Smooth muscle cell of the umbilical artery (primary cell): ENCODE results near the gene KRT20. TPM values are rescaled to one million over a fixed set of nuclear protein-coding genes. Genes with fewer than 3 reads are reported as not detected.

Experiments used
- total RNA-seq: library from RNA; depleted of rRNA; stranded (reverse); fragments of >200 nt; gene quantifications from 2 replicates; pipeline ENCODE4 v1.2.3, GENCODE V29; 2014

KRT20 gene, protein sequence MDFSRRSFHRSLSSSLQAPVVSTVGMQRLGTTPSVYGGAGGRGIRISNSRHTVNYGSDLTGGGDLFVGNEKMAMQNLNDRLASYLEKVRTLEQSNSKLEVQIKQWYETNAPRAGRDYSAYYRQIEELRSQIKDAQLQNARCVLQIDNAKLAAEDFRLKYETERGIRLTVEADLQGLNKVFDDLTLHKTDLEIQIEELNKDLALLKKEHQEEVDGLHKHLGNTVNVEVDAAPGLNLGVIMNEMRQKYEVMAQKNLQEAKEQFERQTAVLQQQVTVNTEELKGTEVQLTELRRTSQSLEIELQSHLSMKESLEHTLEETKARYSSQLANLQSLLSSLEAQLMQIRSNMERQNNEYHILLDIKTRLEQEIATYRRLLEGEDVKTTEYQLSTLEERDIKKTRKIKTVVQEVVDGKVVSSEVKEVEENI
- not detected in 2 replicates for total RNA-seq

DNA sequence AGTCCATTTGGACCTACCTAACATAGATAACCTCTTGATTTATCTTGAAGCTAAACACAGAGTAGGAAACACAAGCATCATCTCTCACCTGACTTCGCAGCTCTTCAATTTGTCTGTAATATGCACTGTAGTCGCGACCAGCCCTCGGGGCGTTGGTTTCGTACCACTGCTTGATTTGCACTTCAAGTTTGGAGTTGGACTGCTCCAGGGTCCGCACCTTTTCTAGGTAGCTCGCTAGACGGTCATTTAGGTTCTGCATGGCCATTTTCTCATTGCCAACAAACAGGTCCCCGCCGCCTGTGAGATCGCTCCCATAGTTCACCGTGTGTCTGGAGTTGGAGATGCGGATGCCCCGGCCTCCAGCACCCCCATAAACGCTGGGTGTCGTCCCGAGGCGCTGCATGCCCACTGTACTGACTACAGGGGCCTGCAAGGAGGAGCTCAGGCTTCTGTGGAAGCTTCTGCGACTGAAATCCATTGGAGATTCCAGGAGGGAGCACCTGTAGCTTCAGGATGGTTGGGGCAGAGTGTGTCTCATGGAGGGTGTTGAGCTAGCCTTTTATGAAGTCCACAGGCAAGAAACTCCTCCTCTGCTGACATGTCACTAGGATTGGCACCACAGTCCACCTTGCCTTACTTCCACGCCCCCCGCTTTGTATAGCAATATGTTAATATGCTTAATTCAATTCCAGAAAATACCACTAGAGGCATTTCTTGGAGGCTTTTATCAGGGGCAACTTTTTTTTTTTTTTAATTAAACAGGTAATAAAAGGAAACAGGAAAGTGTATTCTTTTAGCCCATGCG, at the start of gene KRT20:
Gene KRT20 (minus strand): TSS at position 535 of the 805 bp plus-strand sequence. CDS start 57 bp downstream, at position 478.

DNA sequence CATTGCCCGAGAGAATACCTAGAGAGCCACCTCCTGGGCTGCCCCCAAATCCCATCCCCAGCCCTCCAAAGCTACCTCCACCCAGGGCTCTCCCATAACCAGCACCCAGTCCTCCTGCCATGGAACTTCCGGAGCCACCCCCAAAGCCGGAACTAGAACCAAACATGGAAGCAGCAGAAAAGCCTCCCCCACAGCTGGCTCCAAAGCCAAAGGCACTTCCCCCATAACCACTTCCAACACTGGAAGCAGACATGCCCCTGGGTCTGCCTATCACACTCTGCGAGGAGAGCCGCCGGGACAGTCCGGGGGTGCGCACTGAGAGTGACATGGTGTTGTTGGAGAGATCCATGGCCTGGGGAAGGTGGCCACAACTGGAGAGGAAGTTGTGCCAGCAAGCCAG, 18.2 kb downstream of the KRT20 start, which contains the start of gene KRT12:
Gene KRT12 (minus strand): TSS at position 386 of the 400 bp plus-strand sequence. CDS start 37 bp downstream, at position 349.

Other genes starting within 250 kb of the KRT20 start
- gene SMARCE1, start 237.4 kb downstream of the KRT20 start, total RNA-seq: 48.7 and 74.5 TPM in 2 replicates
- not detected in 2 replicates for gene KRT222, start 220.1 kb downstream of the KRT20 start, total RNA-seq
- gene KRT24, start 181.5 kb downstream of the KRT20 start, total RNA-seq: not detected in 2 replicates
- gene KRT25, start 129.9 kb downstream of the KRT20 start, total RNA-seq: not detected in 2 replicates
- not detected in 2 replicates for gene KRT26, start 113.0 kb downstream of the KRT20 start, total RNA-seq
- not detected in 2 replicates for gene KRT27, start 102.7 kb downstream of the KRT20 start, total RNA-seq
- gene KRT28, start 85.3 kb downstream of the KRT20 start, total RNA-seq: not detected in 2 replicates
- 4.3 and 6.5 TPM in 2 replicates for gene KRT10, start 62.6 kb downstream of the KRT20 start, total RNA-seq
- gene KRT12, start 18.0 kb downstream of the KRT20 start, total RNA-seq: not detected in 2 replicates
- 0.28 TPM in 1 of 2 replicates, not detected in the other for gene KRT23, start 52.4 kb upstream of the KRT20 start, total RNA-seq
- gene KRT39, start 81.7 kb upstream of the KRT20 start, total RNA-seq: not detected in 2 replicates
- not detected in 2 replicates for gene KRT40, start 99.1 kb upstream of the KRT20 start, total RNA-seq
- gene KRTAP3-3, start 108.9 kb upstream of the KRT20 start, total RNA-seq: not detected in 2 replicates
- not detected in 2 replicates for gene KRTAP3-2, start 114.7 kb upstream of the KRT20 start, total RNA-seq
- gene KRTAP3-1, start 123.9 kb upstream of the KRT20 start, total RNA-seq: not detected in 2 replicates
- 0.23 and 0.30 TPM in 2 replicates for gene KRTAP1-5, start 142.0 kb upstream of the KRT20 start, total RNA-seq
- not detected in 2 replicates for gene KRTAP1-4, start 145.0 kb upstream of the KRT20 start, total RNA-seq
- not detected in 2 replicates for gene KRTAP1-3, start 149.6 kb upstream of the KRT20 start, total RNA-seq
- gene KRTAP1-1, start 156.2 kb upstream of the KRT20 start, total RNA-seq: not detected in 2 replicates
- gene KRTAP2-1, start 162.1 kb upstream of the KRT20 start, total RNA-seq: not detected in 2 replicates
- not detected in 2 replicates for gene KRTAP2-2, start 170.0 kb upstream of the KRT20 start, total RNA-seq
- 0.65 TPM in 1 of 2 replicates, not detected in the other for gene KRTAP2-3, start 174.9 kb upstream of the KRT20 start, total RNA-seq
- not detected in 2 replicates for gene KRTAP2-4, start 180.6 kb upstream of the KRT20 start, total RNA-seq
- gene KRTAP4-7, start 198.9 kb upstream of the KRT20 start, total RNA-seq: not detected in 2 replicates
- not detected in 2 replicates for gene KRTAP4-8, start 212.9 kb upstream of the KRT20 start, total RNA-seq
- not detected in 2 replicates for gene KRTAP4-16, start 217.0 kb upstream of the KRT20 start, total RNA-seq
- gene KRTAP4-9, start 220.1 kb upstream of the KRT20 start, total RNA-seq: not detected in 2 replicates
- not detected in 2 replicates for gene KRTAP4-11, start 233.1 kb upstream of the KRT20 start, total RNA-seq
- not detected in 2 replicates for gene KRTAP4-12, start 238.9 kb upstream of the KRT20 start, total RNA-seq